Heart left ventricle (tissue), 16 donors: ENCODE results near the gene FNDC3B. TPM values are rescaled to one million over a fixed set of nuclear protein-coding genes. Genes with fewer than 3 reads are reported as not detected.

Experiments used
- ATAC-seq, 4 donors: fragments of 200-7000 bp; cut with Tn5 transposase; one replicate each; pipeline ENCODE4 v1.9.1; 2020 to 2022; ENCODE audit warnings: moderate library complexity in 4 of 4, mild to moderate bottlenecking in 3 of 4, moderate number of reproducible peaks in 1 of 4
- DNase-seq, 5 donors: peaks; one replicate each; pipeline ENCODE4 v3.0.0-alpha.2; 2020
- H3K27ac ChIP-seq, 12 donors: fragments of 200-600 bp; sonication (generic) in 4 of 12; one replicate each; pipeline versions ENCODE4 v1.5.0 to v1.8.0; 2016 to 2022; ENCODE audit warnings: mild to moderate bottlenecking in 2 of 12
- H3K27me3 ChIP-seq, 9 donors: fragments of 200-600 bp; sonication (generic) in 2 of 9; one replicate each; pipeline versions ENCODE4 v1.5.1 to v1.8.0; 2016 to 2022; ENCODE audit warnings: mild to moderate bottlenecking in 3 of 9
- H3K36me3 ChIP-seq, 9 donors: fragments of 200-600 bp; sonication (generic) in 2 of 9; one replicate each; pipeline versions ENCODE4 v1.5.0 to v1.8.0; 2018 to 2022; ENCODE audit warnings: mild to moderate bottlenecking in 2 of 9
- H3K4me1 ChIP-seq, 12 donors: fragments of 200-600 bp; sonication (generic) in 4 of 12; one replicate each; pipeline versions ENCODE4 v1.5.0 to v1.8.0; 2016 to 2022; ENCODE audit warnings: mild to moderate bottlenecking in 3 of 12
- H3K4me3 ChIP-seq, 12 donors: fragments of 200-600 bp; sonication (generic) in 4 of 12; one replicate each; pipeline versions ENCODE4 v1.5.0 to v1.8.0; 2017 to 2022; ENCODE audit warnings: mild to moderate bottlenecking in 9 of 12, moderate library complexity in 4 of 12
- H3K9me3 ChIP-seq, 12 donors: fragments of 200-600 bp; sonication (generic) in 4 of 12; one replicate each; pipeline versions ENCODE4 v1.5.0 to v1.8.0; 2016 to 2022; ENCODE audit warnings: mild to moderate bottlenecking in 1 of 12
- CTCF ChIP-seq, 12 donors: fragments of 200-600 bp; sonication (generic) in 4 of 12; IDR thresholded peaks; one replicate each; pipeline versions ENCODE4 v1.5.0 to v1.8.0; 2018 to 2022; ENCODE audit warnings: antibody characterized with exemption in 12 of 12, mild to moderate bottlenecking in 5 of 12
- POLR2A ChIP-seq, 2 donors: fragments of 450-650 bp; IDR thresholded peaks; one replicate each; pipeline ENCODE4 v1.6.1; 2017; ENCODE audit warnings: antibody characterized with exemption in 2 of 2, mild to moderate bottlenecking in 2 of 2, moderate library complexity in 2 of 2
- WGBS, 4 donors: extraction: QIAGEN DNeasy Blood & Tissue Kit in 2 of 4; methylation state at CpG; one replicate each; pipeline versions ENCODE4 v1.1.5 to v1.1.7; 2013 to 2018; 5-methylcytosine and 5-hydroxymethylcytosine counted together
- intact Hi-C, 10 donors: fragments of 100-400 bp; cut with DNase I; formaldehyde crosslinking; loops; one replicate each; pipeline versions ENCODE4 v1.11.1 to v1.14.2; 2022
- polyA plus RNA-seq, 2 donors: library from polyadenylated mRNA; stranded (reverse); fragments of 200-250 nt; gene quantifications; one replicate each; pipeline ENCODE4 v1.2.3, GENCODE V29; 2013
- total RNA-seq, 9 donors: library from RNA; depleted of rRNA in 2 of 9; stranded (reverse); fragments of >200 nt in 2 of 9; fragmentation: NEBNext Ultra II Directional in 3 of 9; extraction: Animal tissue kit (Norgen Biotek cat#: 25700) in 3 of 9; gene quantifications; one replicate each; pipeline versions ENCODE4 v1.1.0 to v1.2.4, GENCODE V29; 2016 to 2023
- donor health status: ischemic (EF 13 %, LVEDD 7.1; RV severe dilation, severe dysfunction).
- donor health status: healthy with polysubstance abuse.
- donor health status: DM: no; HTN: yes; CAD: no.
- donor health status: DM: no; HTN: no; CAD: no.
- donor health status: ischemic (EF 25% LVEDD 6.9; RV normal size, moderate dysfunction).
- donor health status: ischemic (EF 25% LVEDD 5.7; RV mildly dilated, moderate dysfunction).
- donor health status: healthy.
- donor health status: DM: yes; HTN: yes; CAD: no.
- donor health status: ischemic (EF 35%, LVEDD 5.7; RV mildly dilated, moderate dysfunction).
- donor health status: nonischemic (EF 11% LVEDD 7.7; RV severe dilation, severe dysfunction).
- donor health status: DM: yes; HTN: yes; CAD: no.
- donor health status: PGD.
- donor health status: ischemic (EF 29% LVEDD 5.4; RV normal size, mild dysfunction).
- donor health status: nonischemic (EF 23%, LVEDD 6.1; RV moderate dilation, normal function).

The FNDC3B gene
- total and polyA plus RNA-seq, 11 donors = 9.4 to 113 (median 68.2) TPM

GRCh38 chr3:172199850-172200369, 160.5 kb downstream of the FNDC3B start:
- Histone ChIP-seq H3K9me3 (no peaks in the 10 kb centered on the region), H3K36me3 (no peaks in the 10 kb centered on the region), H3K4me3 (no peak overlapping the region), H3K27ac (peak overlapping the region in 4 of 12 donors; percentile 8 to 87 (median 72)), H3K27me3 (no peaks in the 10 kb centered on the region), H3K4me1 (peaks cover 9 to 70% (median 53%) of the 10 kb centered on the region in 12 donors)
- 78 to 82% (median 81%) methylated on average over 7 of the region's 7 CpGs for WGBS, 4 donors
- ATAC-seq (no peak), DNase-seq (no peak)
- intact Hi-C loops = loop anchor here in 3 of 10 donors (2.0 to 10.0 kb wide), 6 partner anchors 45 to 365 kb away; no protein-coding TSS in a partner anchor
- TF ChIP-seq POLR2A (IDR thresholded peaks at IDR 0.05) (no peak), CTCF (IDR thresholded peaks at IDR 0.05) (no peak)

- DNase-seq = peak; percentile 89 to 92 (median 91)
- Histone ChIP-seq H3K4me3 (peak overlapping the region in 2 of 12 donors; percentile 0 to 13), H3K4me1 (peaks cover 10 to 66% (median 51%) of the 10 kb centered on the region in 12 donors), H3K27me3 (no peaks in the 10 kb centered on the region), H3K36me3 (no peaks in the 10 kb centered on the region), H3K27ac (peak overlapping the region; percentile 60 to 91 (median 78)), H3K9me3 (no peaks in the 10 kb centered on the region)
- TF ChIP-seq CTCF (IDR thresholded peaks at IDR 0.05) (no peak), POLR2A (IDR thresholded peaks at IDR 0.05) (no peak)
- ATAC-seq = peak; percentile 87 to 93 (median 88)
- intact Hi-C loops = loop anchor here in 3 of 10 donors (2.0 to 10.0 kb wide), 6 partner anchors 47 to 367 kb away; no protein-coding TSS in a partner anchor
- WGBS, 4 donors = 14 to 30% (median 20%) methylated on average over 11 of the region's 11 CpGs
Measured at GRCh38 chr3:172201136-172201869, 161.9 kb downstream of the FNDC3B start.

- H3K4me1 ChIP-seq = peaks cover 10 to 66% (median 51%) of the 10 kb centered on the region in 12 donors
- 6 to 23% (median 15%) methylated on average over 3 of the region's 3 CpGs for WGBS, 4 donors
- intact Hi-C loops = loop anchor here in 3 of 10 donors (2.0 to 10.0 kb wide), 6 partner anchors 47 to 367 kb away; no protein-coding TSS in a partner anchor
- DNase-seq (no peak), ATAC-seq (peak; percentile 5 to 36 (median 18))
- H3K36me3 ChIP-seq = no peaks in the 10 kb centered on the region
- H3K4me3 ChIP-seq = no peak overlapping the region
- no peaks in the 10 kb centered on the region for H3K27me3 ChIP-seq
- TF ChIP-seq CTCF (IDR thresholded peaks at IDR 0.05) (peak in 1 of 12 donors; percentile 27), POLR2A (IDR thresholded peaks at IDR 0.05) (no peak)
- H3K27ac ChIP-seq = peak overlapping the region; percentile 60 to 91 (median 78)
- H3K9me3 ChIP-seq = no peaks in the 10 kb centered on the region
Measured at GRCh38 chr3:172201870-172202236, 162.5 kb downstream of the FNDC3B start.

- Histone ChIP-seq H3K4me1 (peaks cover 10 to 66% (median 51%) of the 10 kb centered on the region in 12 donors), H3K27me3 (no peaks in the 10 kb centered on the region), H3K36me3 (no peaks in the 10 kb centered on the region), H3K4me3 (no peak overlapping the region), H3K27ac (peak overlapping the region in 10 of 12 donors; percentile 49 to 91 (median 78)), H3K9me3 (no peaks in the 10 kb centered on the region)
- ATAC-seq (no peak), DNase-seq (no peak)
- intact Hi-C loops = loop anchor here in 2 of 10 donors (5.0 to 10.0 kb wide), 5 partner anchors 48 to 368 kb away; no protein-coding TSS in a partner anchor
- TF ChIP-seq POLR2A (IDR thresholded peaks at IDR 0.05) = no peak
- peak in 1 of 12 donors; percentile 9 for TF ChIP-seq CTCF (IDR thresholded peaks at IDR 0.05)
- 76 to 87% (median 86%) methylated on average over 3 of the region's 3 CpGs for WGBS, 4 donors
Measured at GRCh38 chr3:172202797-172203196, 163.4 kb downstream of the FNDC3B start.
